NCI-H2196 (cell line): ENCODE results near the gene OR2AJ1.
"Not testable (repeated sequence)": the region's sequence is repeated elsewhere in the genome, so short reads cannot be mapped to it uniquely, and the experiment has no call there.

ENCODE experiments used
- DNase-seq: peaks from one replicate; lab custom pipeline; 2025; ENCODE audit not compliant: unreplicated experiment; lab: John Stamatoyannopoulos, UW

The OR2AJ1 gene

GRCh38 chr1:247924868-247925267, at the start of gene OR2AJ1:
OR2AJ1 (plus strand) TSS chr1:247924889; CDS start chr1:247933769, 8,880 bp downstream.
- no peak for DNase-seq

GRCh38 chr1:247883346-247883745, 41.3 kb upstream of the OR2AJ1 start:
- DNase-seq, result no peak

GRCh38 chr1:247884797-247885413, 39.8 kb upstream of the OR2AJ1 start:
- DNase-seq, result no peak

GRCh38 chr1:247895163-247895637, 29.5 kb upstream of the OR2AJ1 start, which contains the start of gene OR2W3:
OR2W3 (plus strand) TSS chr1:247895587; CDS start chr1:247895587, 0 bp downstream.
- DNase-seq, result no peak

- no peak for DNase-seq
These were observed 28.7 kb upstream of the OR2AJ1 start for GRCh38 chr1:247895976-247896375.

- DNase-seq, result no peak
These were observed 20.6 kb upstream of the OR2AJ1 start for GRCh38 chr1:247904122-247904521.

GRCh38 chr1:247905181-247905580, 19.5 kb upstream of the OR2AJ1 start:
- DNase-seq, result no peak

GRCh38 chr1:247905910-247906503, 18.7 kb upstream of the OR2AJ1 start:
- DNase-seq, result no peak

GRCh38 chr1:247906504-247907047, 18.1 kb upstream of the OR2AJ1 start:
- no peak for DNase-seq

GRCh38 chr1:247908766-247909165, 15.9 kb upstream of the OR2AJ1 start:
- no peak for DNase-seq

GRCh38 chr1:247913786-247914185, 10.9 kb upstream of the OR2AJ1 start:
- DNase-seq, result no peak

- no peak for DNase-seq
These were observed 9.6 kb upstream of the OR2AJ1 start for GRCh38 chr1:247914941-247915662.

- DNase-seq, result no peak
These were observed 4.7 kb upstream of the OR2AJ1 start, which contains the start of gene OR2T8 for GRCh38 chr1:247919952-247920351. OR2T8 (plus strand) TSS chr1:247920252; CDS start chr1:247921018, 766 bp downstream.

GRCh38 chr1:247923941-247924340, 748 bp upstream of the OR2AJ1 start:
- no peak for DNase-seq

GRCh38 chr1:247933989-247934388, 9.3 kb downstream of the OR2AJ1 start:
- no peak for DNase-seq

- no peak for DNase-seq
These were observed 11.1 kb downstream of the OR2AJ1 start for GRCh38 chr1:247935781-247936180.

GRCh38 chr1:247936415-247936814, 11.7 kb downstream of the OR2AJ1 start:
- DNase-seq, result no peak

GRCh38 chr1:247936965-247937734, 12.5 kb downstream of the OR2AJ1 start:
- not testable (repeated sequence) for DNase-seq

- DNase-seq, result no peak
These were observed 17.9 kb downstream of the OR2AJ1 start for GRCh38 chr1:247942624-247943023.

GRCh38 chr1:247948558-247948957, 23.9 kb downstream of the OR2AJ1 start, which contains the start of gene OR2L8:
OR2L8 (plus strand) TSS chr1:247948858; CDS start chr1:247948858, 0 bp downstream.
- DNase-seq, result no peak

- DNase-seq, result no peak
These were observed 28.7 kb downstream of the OR2AJ1 start for GRCh38 chr1:247953408-247953807.
